Bone marrow (tissue), 2 donors: ENCODE measurements around the gene EGR1.

Experiments used
- DNase-seq, 2 donors: peaks; one replicate each; lab custom pipeline; 2025; lab: John Stamatoyannopoulos, UW

The EGR1 gene

DNA sequence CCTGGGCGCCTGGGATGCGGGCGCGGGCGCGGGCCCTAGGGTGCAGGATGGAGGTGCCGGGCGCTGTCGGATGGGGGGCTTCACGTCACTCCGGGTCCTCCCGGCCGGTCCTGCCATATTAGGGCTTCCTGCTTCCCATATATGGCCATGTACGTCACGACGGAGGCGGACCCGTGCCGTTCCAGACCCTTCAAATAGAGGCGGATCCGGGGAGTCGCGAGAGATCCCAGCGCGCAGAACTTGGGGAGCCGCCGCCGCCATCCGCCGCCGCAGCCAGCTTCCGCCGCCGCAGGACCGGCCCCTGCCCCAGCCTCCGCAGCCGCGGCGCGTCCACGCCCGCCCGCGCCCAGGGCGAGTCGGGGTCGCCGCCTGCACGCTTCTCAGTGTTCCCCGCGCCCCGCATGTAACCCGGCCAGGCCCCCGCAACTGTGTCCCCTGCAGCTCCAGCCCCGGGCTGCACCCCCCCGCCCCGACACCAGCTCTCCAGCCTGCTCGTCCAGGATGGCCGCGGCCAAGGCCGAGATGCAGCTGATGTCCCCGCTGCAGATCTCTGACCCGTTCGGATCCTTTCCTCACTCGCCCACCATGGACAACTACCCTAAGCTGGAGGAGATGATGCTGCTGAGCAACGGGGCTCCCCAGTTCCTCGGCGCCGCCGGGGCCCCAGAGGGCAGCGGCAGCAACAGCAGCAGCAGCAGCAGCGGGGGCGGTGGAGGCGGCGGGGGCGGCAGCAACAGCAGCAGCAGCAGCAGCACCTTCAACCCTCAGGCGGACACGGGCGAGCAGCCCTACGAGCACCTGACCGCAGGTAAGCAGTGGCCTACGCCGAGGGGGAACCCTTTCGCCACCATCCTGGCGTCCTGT is at the start of gene EGR1:
Gene EGR1 (plus strand): TSS at position 219 of the 864 bp plus-strand sequence. CDS start 283 bp downstream, at position 502.
- DNase-seq, result peak; percentile 93 to 100

DNA sequence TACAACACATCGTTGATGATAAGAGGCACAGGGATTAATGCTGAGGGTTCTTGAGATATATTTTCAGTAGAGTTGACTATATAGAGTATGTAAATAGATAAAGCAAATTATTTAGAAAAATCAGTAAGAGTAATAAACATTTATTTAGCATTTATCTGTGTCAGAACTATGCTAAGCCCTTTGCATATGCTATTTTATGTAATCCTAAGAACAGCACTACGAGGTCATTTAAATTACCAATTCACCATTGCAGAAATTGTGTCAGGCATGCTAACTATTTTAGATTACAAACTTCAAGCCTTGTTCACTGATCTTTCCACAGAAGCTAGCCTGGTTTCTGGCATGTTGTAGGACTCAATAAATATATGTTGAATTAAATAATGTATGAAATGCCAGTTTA is 46.8 kb upstream of the EGR1 start:
- no peak for DNase-seq

DNA sequence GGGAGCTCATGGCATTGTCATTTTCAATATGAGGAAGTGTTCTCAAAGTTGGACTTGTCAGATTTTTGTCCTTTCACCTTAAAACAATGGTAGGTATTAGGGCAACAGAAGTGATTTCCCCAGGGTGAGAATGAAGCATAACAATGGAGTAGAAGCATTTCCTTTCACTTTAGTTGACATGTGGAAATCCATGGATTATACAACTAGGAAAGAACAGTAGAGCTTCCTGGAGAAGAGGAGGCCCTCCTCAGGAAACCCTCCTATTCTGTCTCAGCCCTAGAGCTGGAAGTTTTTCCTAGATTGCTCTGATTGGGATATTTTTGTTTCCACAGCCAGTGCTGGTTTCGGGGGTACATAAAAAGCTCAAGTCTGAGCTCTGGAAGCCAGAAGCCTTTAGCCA is 40.2 kb upstream of the EGR1 start:
- no peak for DNase-seq

DNA sequence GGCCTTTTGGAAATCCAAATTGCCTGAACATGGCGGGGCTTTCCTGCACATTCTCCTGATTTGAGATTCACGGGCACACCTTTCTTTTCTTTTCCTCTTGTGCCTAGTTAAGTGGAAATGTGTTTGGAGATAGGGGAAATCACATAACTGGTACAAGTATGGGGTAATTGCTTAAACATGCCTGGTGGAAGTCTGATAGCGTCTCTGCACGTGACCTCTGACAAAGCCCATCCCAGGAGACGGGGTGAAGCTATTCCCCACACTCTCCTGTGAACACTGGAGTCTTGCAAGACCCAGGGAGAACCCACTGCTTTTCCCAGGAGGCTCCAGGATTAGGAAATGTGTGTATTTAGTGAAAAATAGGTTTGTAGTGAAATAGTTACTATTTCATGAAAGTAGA is 29.3 kb upstream of the EGR1 start:
- no peak for DNase-seq

DNA sequence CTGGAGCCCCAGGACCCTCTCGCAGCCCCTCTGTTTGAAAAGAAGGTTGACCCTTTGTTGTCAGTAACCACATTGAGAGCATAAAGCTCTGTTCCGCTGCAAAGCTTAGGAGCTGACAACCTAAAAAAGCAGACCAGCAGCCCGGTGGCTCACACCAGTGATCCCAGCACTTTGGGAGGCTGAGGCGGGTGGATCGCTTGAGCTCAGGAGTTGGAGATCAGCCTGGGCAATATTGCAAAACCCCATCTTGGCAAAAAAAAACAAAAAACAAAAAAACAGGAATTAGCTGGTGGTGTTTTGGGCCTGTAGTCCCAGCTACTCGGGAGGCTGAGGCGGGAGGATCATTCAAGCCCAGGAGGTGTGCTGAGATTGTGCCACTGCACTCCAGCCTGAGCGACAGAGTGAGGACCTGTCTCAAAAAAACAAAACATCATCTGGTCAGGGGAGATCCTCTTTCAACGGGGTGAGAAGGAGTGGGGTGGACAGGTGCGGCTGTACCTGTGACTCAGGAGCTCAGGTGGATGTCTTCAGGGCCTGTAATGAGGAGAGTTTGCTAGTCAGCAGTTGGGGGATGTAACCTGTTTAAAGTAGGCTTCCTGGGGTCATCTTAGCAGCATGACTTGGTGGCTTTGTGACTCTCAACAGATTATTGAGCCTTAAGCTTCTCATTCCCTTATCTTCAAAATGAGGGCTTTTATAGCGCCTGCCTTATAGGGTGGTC is 27.1 kb upstream of the EGR1 start:
- DNase-seq, result no peak

DNA sequence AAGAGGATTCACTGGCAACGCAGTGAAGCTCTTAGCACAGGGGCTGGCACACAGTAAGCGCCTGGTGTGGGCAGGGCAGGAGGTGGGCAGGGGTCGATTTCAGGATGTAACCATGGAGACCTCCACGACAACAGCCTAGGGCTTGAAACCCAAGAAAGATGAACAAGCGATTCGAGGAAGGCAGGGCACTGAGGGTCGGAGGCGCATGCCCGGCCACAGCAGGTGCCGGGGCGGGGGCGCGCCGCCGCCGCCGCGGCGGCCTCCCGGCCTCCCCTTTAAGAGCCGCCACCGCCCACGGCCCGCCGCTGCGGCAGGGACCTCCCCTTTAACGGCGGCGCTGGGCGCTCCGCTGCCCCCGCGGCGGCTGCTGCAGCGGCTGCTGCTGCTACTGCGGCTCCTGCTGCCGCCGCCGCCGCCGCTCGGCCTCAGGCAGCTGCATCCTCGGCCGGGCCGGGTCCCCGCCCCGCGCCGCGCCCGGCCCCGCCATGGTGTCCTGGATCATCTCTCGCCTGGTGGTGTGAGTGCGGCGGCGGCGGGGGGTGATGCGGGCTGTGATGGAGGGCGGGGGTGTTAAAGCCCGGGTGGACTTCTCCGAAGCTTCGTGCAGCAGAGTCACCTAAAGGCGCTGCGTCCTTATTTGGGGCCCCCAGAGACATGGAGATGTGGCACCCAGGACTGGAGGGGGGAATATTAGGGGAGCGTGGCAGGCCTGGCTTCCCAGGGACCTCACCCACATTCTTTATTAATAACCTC is 26.4 kb upstream of the EGR1 start, which contains the start of gene REEP2:
Gene REEP2 (plus strand): TSS at position 334 of the 753 bp plus-strand sequence. CDS start 152 bp downstream, at position 486.
- peak in 1 of 2 donors; percentile 20 for DNase-seq

DNA sequence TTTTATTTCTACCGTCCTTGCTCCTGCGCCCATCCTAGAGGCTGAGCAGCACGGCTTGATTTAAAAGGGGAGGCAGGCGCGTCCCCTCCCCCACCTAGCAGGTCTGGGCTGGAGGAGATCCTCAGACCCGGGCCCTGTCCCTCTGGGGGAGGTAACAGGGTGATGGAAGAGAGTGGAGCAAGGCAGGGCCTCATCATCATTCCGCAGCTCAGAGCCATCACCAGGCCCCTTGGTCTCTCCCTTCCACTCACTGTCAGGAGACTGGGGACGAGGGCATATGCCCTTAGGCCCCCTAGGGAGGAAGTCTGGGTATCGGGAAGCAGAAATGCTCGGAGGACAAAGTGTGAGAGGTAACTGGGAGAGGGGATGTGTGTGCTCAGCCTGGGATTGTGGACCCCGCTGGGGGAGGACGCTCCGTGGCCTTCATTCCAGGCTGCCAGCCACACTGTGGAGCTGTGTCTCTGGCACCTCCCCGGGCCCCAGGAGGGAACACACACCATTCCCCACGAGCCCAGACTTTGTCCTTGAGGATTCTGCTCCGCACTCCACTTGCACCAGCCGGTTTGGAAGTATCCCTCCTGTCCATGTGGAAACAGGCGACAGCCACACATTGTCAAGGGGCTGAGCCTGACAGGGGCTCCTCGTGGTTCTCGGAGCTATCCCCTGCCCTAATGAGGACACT is 25.7 kb upstream of the EGR1 start:
- DNase-seq, result no peak

DNA sequence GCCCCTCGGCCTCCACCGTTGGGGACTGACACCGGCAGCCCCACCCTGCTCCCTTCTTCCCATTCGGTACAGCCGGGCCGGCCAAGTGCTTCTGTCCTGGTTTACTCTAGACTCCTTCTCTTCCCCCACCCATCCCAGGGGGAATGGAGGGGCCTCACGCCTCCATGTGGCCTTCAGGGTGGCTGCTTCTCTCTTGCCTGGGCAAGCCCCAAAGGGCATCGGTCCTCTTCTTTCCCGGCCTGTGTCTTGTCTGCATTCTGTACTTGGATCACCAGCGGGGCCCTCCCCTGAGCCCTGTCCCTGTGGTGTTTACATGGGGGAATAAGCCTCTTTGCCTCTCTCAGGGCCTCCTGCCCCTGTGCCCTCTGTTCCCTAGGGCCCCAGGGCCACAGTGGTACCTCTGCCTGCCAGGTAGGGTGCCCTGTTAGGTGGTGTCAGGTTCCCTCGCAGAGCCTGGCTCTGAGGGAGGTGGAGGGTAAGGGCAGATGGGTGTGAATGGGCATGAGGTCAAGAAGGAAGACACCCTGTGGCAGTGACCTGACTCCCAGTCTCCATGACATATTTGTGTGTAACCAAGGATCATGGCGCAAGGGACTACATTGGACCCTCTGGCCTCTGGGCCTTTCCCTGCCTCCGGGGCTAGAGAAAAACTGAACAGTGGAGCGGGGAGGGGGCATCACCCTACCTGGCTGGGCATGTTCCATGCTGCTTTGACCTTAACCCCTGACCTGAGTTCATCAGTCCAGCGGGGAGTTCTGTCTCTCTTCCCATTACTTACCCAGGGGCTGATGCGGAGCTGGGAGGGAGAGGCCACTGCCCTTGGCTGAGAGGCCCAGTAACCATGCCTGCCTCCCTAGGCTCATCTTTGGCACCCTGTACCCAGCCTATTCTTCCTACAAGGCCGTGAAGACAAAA is 24.9 kb upstream of the EGR1 start:
- DNase-seq, result no peak

DNA sequence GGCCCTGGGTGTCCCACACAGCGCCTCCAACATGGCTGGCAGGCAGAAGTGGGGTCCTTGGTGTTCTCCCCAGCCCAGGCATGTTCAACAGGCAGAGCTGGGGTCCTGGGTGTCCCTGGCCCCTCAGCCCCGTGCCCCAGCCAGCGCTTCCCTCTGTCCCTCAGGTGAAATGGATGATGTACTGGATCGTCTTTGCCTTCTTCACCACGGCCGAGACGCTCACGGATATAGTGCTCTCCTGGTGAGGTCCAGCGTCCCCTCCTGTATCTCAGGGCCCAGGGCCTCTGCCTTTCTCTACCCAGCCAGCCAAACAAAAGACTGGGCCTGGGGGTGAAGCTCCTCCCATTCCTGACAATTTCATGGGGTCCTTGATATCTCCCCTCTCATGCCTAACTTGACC is 24.1 kb upstream of the EGR1 start:
- DNase-seq, result no peak

DNA sequence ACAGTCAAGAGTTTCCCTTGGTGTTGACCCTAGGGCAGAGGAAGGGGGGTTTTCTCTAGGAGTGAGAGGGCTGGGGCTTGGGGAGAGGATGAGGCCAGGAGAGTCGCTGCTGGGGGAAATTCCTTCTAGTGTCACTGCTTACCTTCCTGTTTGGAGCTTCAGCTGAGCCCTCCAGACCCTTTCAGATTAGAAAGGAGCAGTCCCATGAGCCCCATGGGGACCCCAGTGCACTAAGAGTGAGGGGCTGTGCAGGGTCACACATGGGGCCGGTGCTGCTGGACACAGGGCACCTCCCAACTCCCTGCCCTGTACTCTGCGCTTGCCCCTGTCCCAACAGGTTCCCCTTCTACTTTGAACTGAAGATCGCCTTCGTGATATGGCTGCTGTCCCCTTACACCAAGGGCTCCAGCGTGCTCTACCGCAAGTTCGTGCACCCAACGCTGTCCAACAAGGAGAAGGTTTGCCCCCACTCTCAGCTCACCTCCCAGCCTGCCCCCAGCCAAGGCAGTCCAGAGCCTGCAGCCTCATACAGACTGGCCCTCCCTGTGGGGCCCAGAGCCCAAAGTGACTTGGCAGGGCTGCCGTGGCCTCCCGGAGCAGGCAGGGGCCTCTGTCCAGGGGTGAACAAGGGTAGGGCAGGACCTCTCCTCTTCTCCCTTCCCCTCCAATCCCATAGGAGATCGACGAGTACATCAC is 21.1 kb upstream of the EGR1 start:
- DNase-seq, result no peak

DNA sequence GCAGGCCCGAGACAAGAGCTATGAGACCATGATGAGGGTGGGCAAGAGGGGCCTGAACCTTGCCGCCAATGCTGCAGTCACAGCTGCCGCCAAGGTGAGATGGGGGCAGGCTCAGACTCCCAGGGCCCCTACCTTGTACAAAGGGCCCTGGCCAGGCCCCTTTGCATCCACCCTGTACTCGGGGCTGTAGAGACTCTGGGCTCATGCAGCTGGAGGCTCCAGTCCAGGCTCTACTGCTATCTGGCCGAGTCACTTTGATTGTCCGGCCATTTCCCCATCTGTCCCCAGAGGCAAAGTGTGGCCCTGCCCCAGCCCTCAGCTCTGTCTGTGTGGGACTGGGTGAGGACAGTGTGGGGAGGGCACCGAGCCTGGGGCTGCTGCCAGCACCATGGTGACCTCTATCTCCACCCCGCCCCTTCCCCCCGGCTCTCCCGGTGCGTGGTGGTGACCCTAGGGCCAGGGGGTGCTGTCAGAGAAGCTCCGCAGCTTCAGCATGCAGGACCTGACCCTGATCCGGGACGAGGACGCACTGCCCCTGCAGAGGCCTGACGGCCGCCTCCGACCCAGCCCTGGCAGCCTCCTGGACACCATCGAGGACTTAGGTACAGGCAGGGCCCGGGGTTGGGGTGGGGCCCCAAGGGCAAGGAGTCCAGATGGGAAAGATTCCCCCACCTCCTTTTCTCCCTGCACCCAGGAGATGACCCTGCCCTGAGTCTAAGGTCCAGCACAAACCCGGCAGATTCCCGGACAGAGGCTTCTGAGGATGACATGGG is 20.3 kb upstream of the EGR1 start:
- no peak for DNase-seq

DNA sequence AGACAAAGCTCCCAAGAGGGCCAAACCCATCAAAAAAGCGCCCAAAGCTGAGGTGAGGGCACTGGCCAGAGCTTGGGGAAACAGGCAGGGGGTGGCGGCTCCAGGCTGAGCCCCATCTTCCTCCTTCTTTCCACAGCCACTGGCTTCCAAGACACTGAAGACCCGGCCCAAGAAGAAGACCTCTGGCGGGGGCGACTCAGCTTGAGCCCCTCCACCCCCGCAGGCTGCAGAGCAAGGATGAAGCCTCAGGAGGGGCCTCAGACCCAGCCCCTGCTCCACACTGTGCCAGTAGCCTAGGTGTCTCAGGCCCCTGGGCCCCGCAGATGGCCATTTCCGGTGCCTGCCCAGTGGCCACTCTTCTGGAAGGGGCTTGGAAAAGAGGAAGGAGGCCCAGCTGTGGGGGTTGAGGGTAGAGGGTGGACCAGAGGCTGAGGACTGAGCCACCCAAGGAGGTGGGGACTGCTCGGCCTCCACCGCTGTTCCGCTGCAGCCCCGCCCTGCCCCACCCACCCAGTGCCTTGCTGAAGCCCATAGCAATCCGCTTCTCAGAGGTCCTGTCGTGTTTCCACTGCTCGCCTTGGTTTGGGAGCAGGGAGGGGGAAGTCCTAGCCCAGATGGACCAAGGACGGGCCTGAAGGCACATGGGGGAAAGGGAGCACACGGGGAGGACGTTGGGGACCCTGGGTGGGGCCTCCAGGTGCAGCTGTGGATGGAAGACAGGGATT is 19.6 kb upstream of the EGR1 start:
- DNase-seq, result no peak

DNA sequence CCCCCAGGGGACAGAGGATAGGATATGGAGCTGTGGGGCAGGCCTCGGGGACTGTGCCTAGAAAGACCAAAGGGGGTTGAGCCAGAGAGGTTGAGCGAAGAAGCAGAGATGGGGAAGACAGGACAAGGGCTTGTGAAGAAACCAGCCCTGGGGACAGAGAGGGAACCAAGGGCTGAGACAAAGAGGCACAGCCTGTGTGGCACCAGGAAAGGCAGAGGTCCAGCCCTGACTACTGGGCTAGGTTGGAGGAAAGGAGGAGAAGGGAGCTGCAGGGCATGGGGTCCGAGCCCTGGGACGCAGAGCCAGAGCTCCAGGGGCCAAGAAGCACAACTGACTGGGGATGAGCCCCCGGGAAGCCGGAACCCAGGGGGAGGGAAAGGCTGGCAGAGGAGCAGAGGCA is 17.2 kb upstream of the EGR1 start:
- DNase-seq, result no peak

DNA sequence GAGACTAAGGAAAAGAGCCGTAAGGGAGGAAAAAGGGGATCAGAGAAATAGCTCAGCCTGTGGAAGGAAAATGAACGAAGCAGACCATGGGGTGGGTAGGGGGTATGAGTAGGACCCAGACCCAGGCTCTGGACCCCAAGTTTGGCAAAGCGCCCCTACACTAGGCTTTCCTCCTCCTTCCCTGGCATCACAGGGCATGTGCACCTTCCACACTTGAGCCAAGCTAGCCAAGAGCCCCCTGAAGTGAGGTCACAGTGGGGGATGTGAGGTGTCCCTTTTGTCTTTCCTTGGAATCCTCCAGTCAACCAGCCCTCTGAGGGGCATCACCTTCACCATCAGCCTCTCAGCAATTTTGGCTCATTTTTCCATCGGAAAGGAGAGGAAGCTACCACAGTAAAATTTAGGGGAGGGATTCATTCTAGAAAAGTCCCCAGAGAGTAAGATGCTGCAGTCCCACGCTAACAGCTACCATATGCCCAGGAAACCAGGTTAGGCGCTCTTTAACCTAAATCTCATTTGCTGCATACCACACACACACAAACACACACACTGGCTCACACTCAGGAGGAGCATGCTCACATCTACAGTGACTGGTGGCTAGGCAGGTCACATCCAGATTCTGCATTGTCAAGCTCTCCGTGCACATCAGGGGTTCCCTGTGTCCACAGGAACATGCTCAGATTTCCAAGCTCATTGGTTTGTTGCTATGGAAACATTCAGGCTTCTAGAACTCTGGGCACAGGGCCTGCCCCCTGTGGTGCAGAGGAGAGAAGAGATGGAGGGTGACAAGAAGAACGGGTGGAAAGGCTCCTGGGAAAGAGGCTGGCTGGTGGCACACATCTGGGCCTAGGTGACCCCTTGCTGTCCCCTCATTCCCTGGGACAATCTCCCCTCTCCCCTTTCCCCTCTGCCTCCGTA is 16.5 kb upstream of the EGR1 start:
- DNase-seq, result no peak

DNA sequence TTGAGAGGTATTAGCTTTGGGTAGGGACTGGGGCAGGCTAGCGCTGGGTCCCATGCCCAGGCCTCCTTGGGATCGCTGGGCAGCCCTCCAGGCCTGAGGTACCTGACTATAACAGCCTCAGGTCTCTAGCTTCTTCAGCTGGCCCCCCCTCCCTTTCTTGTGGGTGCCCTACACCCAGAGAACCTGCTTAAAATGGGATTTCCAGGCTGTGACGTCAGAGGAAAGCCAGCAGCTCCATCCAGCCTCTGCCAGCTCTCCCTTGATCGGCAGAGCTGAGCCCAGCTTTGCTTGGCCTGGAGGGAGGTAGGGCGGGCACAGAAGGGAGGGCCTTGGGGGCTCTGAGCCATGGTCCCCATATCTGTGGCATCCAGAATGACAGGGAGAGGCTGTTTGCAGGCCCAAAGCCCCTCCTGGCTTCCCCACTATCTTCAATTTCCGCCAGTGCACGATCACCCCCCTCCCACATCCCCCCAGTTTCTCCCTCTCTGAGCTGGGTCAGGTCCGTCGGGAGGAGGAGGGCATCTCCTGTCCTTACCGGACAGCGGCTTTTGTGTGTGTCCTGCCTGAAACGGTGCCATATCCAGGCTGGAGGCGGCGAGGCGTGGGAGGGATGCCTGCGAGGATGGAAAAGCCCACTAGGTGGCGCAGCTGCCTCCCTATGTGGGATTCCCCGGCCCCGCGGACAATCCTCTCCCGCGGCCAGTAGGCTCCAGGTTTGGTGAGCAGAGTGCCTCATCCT is 15.6 kb upstream of the EGR1 start:
- peak; percentile 63 to 70 for DNase-seq

DNA sequence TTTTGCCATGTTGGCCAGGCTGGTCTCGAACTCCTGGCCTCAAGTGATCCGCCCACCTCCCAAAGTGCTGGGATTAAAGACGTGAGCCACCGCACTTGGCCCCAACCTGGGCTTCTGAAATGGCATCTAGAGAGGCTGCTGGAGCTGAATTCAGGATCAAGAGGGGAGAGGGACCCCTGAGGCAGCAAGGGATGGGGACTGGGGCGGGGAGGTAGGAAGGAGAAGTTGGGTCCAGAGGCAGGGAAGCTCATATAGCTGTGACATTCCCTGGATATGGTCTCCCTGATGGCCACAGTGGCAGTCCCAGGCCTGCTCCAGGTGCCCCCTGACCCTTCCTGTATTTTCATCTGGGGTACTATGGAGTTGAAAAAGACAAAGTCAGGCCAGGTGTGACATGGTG is 14.3 kb upstream of the EGR1 start:
- no peak for DNase-seq

DNA sequence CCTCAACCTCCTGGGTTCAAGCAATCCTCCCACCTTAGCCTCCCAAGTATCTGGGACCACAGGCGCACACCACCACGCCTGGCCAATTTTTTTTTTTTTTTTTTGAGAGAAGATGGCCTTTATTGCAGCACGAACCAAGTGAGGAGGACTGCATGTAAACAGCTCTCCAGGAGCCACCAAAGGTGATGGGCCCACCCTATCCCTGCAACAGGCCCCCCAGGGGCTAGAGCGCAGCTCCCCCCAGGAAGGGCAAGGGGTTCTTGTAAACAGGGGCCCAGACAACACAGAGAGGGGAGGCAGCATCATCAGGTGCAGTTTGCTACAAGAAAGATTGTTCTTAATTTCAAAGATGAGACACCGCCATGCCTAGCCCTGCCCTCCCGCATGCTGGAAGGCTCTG is 12.6 kb upstream of the EGR1 start:
- no peak for DNase-seq
